Uterus (tissue), 2 donors: ENCODE results near the gene RGS2.

Source experiments
- CTCF ChIP-seq, 4 experiments: fragments of 200-600 bp in 2 of 4; fragments of 450-650 bp in 2 of 4; sonication (generic) in 2 of 4; IDR thresholded peaks; one replicate each; pipeline ENCODE4 v1.5.1; 2016 to 2019; ENCODE audit warnings: antibody characterized with exemption in 4 of 4, mild to moderate bottlenecking in 2 of 4, moderate library complexity in 1 of 4
- POLR2A ChIP-seq, 2 donors: fragments of 450-650 bp; IDR thresholded peaks; one replicate each; pipeline ENCODE4 v1.6.1; 2016; ENCODE audit warnings: antibody characterized with exemption in 2 of 2, mild to moderate bottlenecking in 1 of 2, moderate library complexity in 1 of 2

DNA sequence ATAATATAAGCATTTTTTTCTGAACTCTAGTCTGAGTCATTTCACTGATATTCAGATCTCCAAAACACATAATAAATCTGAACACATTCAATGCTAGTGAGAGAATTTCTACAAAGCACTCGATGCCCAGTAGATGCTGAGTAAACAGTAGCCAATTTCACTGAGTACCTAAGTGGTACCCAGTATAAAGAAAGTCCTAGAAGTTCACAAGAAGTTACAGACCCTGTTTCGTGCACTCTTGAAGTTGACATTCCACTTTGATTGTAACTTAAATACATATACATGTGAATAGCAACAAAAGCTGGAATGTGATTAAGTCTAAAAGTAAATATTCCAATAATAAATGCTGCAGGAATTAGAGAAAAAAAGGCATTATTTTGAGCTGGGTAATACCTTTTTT is 33.2 kb upstream of the RGS2 start:
- TF ChIP-seq CTCF (IDR thresholded peaks at IDR 0.05) (no peak), POLR2A (IDR thresholded peaks at IDR 0.05) (no peak)
